Ishikawa (cell line): ENCODE results near the gene KLF15.

Experiments
- CEBPB ChIP-seq: IDR thresholded peaks from 2 replicates; pipeline ENCODE4 v1.6.1; 2012
- FOXM1 ChIP-seq: IDR thresholded peaks from 2 replicates; pipeline ENCODE4 v1.6.1; 2012; ENCODE audit warnings: low read depth, borderline replicate concordance
- MAX ChIP-seq: IDR thresholded peaks from 2 replicates; pipeline ENCODE4 v1.6.1; 2012
- NFIC ChIP-seq: IDR thresholded peaks from 2 replicates; pipeline ENCODE4 v1.6.1; 2012
- RAD21 ChIP-seq: IDR thresholded peaks from 2 replicates; pipeline ENCODE4 v1.6.1; 2012; ENCODE audit warnings: low read depth
- REST ChIP-seq: IDR thresholded peaks from 2 replicates; pipeline ENCODE4 v1.6.1; 2012; ENCODE audit warnings: low read depth, mild to moderate bottlenecking
- TAF1 ChIP-seq: IDR thresholded peaks from 2 replicates; pipeline ENCODE4 v1.6.1; 2012; ENCODE audit warnings: low read depth, mild to moderate bottlenecking

- TF ChIP-seq FOXM1 = no peak
- TF ChIP-seq RAD21 = no peak
- no peak for TF ChIP-seq REST
- TF ChIP-seq MAX = no peak
- no peak for TF ChIP-seq NFIC
- TF ChIP-seq TAF1 = no peak
- no peak for TF ChIP-seq CEBPB
These were observed 38.8 kb upstream of the KLF15 start for GRCh38 chr3:126395846-126396513.
